MCF 10A (cell line): ENCODE results near the gene ARL13B. TPM values are rescaled to one million over a fixed set of nuclear protein-coding genes. Genes with fewer than 3 reads are reported as not detected.

Source experiments
- BruUV-seq: library from RNA; stranded (reverse); fragments of 400-500 nt; replicated peaks from 2 replicates; lab custom pipeline; 2021; lab: Mats Ljungman, UMichigan
- CTCF ChIA-PET: fragments of 300-600 bp; sonication (Branson Sonifier 250); formaldehyde crosslinking; extraction: SDS; loops from one replicate; lab custom pipeline; 2021; ENCODE audit warnings: antibody characterized with exemption, inconsistent platforms; lab: Yijun Ruan, JAX
- POLR2A ChIA-PET: fragments of 300-600, 350-650 bp; sonication (Branson Sonifier 250); formaldehyde crosslinking; extraction: SDS; loops from one replicate; lab custom pipeline; 2020; ENCODE audit warnings: antibody characterized with exemption, inconsistent platforms; lab: Yijun Ruan, JAX
- DNase-seq: peaks from one replicate; pipeline ENCODE4 v3.0.0-alpha.2; 2018; ENCODE audit not compliant: unreplicated experiment
- H3K27ac Mint-ChIP-seq: one replicate; pipeline ENCODE4 v1.8.0; 2022; ENCODE audit warnings: mild to moderate bottlenecking, low read depth, mixed read lengths; ENCODE audit not compliant: unreplicated experiment
- H3K27me3 Mint-ChIP-seq: one replicate; pipeline ENCODE4 v1.8.0; 2022; ENCODE audit warnings: mixed read lengths; ENCODE audit not compliant: insufficient read depth, unreplicated experiment
- H3K36me3 Mint-ChIP-seq: one replicate; pipeline ENCODE4 v1.8.0; 2022; ENCODE audit warnings: mild to moderate bottlenecking, moderate library complexity, mixed read lengths; ENCODE audit not compliant: insufficient read depth, unreplicated experiment
- H3K4me1 Mint-ChIP-seq: one replicate; pipeline ENCODE4 v1.8.0; 2022; ENCODE audit warnings: mixed read lengths; ENCODE audit not compliant: insufficient read depth, unreplicated experiment
- H3K4me3 Mint-ChIP-seq: one replicate; pipeline ENCODE4 v1.8.0; 2022; ENCODE audit warnings: mild to moderate bottlenecking, moderate library complexity, mixed read lengths; ENCODE audit not compliant: unreplicated experiment
- H3K9me3 Mint-ChIP-seq: one replicate; pipeline ENCODE4 v1.8.0; 2022; ENCODE audit warnings: mixed read lengths; ENCODE audit not compliant: unreplicated experiment
- CTCF ChIP-seq: fragments of 200-600 bp; IDR thresholded peaks from one replicate; pipeline ENCODE4 v1.8.0; 2022; ENCODE audit warnings: antibody characterized with exemption, mild to moderate bottlenecking; ENCODE audit not compliant: unreplicated experiment
- intact Hi-C: fragments of 100-400 bp; cut with micrococcal nuclease; formaldehyde crosslinking; loops from 2 replicates; pipeline ENCODE4 v1.14.1; 2022
- total RNA-seq: library from RNA; stranded (reverse); gene quantifications from 2 replicates; pipeline ENCODE4 v1.2.3, GENCODE V29; 2022

Gene ARL13B
- total RNA-seq, 1 experiment from 2014 or later = 22.0 TPM

GRCh38 chr3:94050546-94050945 lies 70.6 kb downstream of the ARL13B start:
- ChIA-PET CTCF (interaction anchor here (0.6 to 1.0 kb wide), 3 partner anchors 10 to 19 kb away, joined by 3 to 4 read pairs (median 3); partner anchors contain the start of genes DHFR2 and NSUN3), POLR2A (interaction anchor here (2.3 kb wide), 1 partner anchor 12 kb away, joined by 11 read pairs; the partner anchor contains the start of genes DHFR2 and NSUN3)
- no peaks in the 10 kb centered on the region for H3K27me3 Mint-ChIP-seq
- no peaks in the 10 kb centered on the region for H3K9me3 Mint-ChIP-seq
- peaks cover 7% of the 10 kb centered on the region for H3K36me3 Mint-ChIP-seq
- no peak for TF ChIP-seq CTCF
- H3K4me1 Mint-ChIP-seq = no peaks in the 10 kb centered on the region
- BruUV-seq = no TSS peak
- intact Hi-C loops = no loop called here
- DNase-seq = no peak
- no peak overlapping the region for H3K4me3 Mint-ChIP-seq
- H3K27ac Mint-ChIP-seq = no peak overlapping the region

GRCh38 chr3:94061297-94061696 lies 81.3 kb downstream of the ARL13B start:
- no peak for DNase-seq
- H3K4me3 Mint-ChIP-seq = no peak overlapping the region
- no peak overlapping the region for H3K27ac Mint-ChIP-seq
- no peaks in the 10 kb centered on the region for H3K27me3 Mint-ChIP-seq
- BruUV-seq = no TSS peak
- H3K9me3 Mint-ChIP-seq = no peaks in the 10 kb centered on the region
- ChIA-PET POLR2A (interaction anchor here (0.5 to 3.0 kb wide), 4 partner anchors 48 to 82 kb away, joined by 3 to 16 read pairs (median 12); no protein-coding TSS in a partner anchor), CTCF (interaction anchor here (0.7 to 1.2 kb wide), 2 partner anchors 11 to 707 kb away, joined by 3 read pairs; no protein-coding TSS in a partner anchor)
- H3K36me3 Mint-ChIP-seq = peaks cover 16% of the 10 kb centered on the region
- H3K4me1 Mint-ChIP-seq = peaks cover 14% of the 10 kb centered on the region
- intact Hi-C loops = loop anchor here (10.0 kb wide), 2 partner anchors 186 to 216 kb away; no protein-coding TSS in a partner anchor
- TF ChIP-seq CTCF = no peak

GRCh38 chr3:94062513-94063404 lies 82.8 kb downstream of the ARL13B start, which contains the start of the genes DHFR2 and NSUN3:
TSS of gene DHFR2 (minus strand) at chr3:94062916. CDS start at chr3:94061511, 1,405 bp downstream.
TSS of gene NSUN3 (plus strand) at chr3:94063061. CDS start at chr3:94063127, 66 bp downstream.
- Mint-ChIP-seq H3K4me3 (peak within 1 kb of the TSS; percentile 92), H3K27me3 (no peaks in the 10 kb centered on the region), H3K27ac (peak within 1 kb of the TSS; percentile 99), H3K4me1 (peaks cover 14% of the 10 kb centered on the region), H3K36me3 (peaks cover 17% of the 10 kb centered on the region), H3K9me3 (peaks cover 10% of the 10 kb centered on the region)
- CTCF ChIA-PET = interaction anchor here (0.5 to 1.4 kb wide), 5 partner anchors 13 to 63 kb away, joined by 3 to 5 read pairs (median 4); no protein-coding TSS in a partner anchor
- no peak for TF ChIP-seq CTCF
- intact Hi-C loops = loop anchor here (10.0 kb wide), 2 partner anchors 188 to 218 kb away; no protein-coding TSS in a partner anchor
- BruUV-seq = TSS peak; percentile 77
- DNase-seq = peak; percentile 98
- POLR2A ChIA-PET = interaction anchor here (0.5 to 3.0 kb wide), 27 partner anchors 9 to 439 kb away, joined by 3 to 16 read pairs (median 4); partner anchors contain the start of genes ARL13B, PROS1 and STX19
